ENCODE data around the gene RAF1. TPM values are rescaled to one million over a fixed set of nuclear protein-coding genes. Genes with fewer than 3 reads are reported as not detected.

Gene RAF1
- total and polyA plus RNA-seq, 2 donors (not counting 3 experiments of a cell fraction or from before 2014, with no cell fraction given) = 73.8 to 86.2 TPM

GRCh38 chr3:12561397-12561796 lies 102.5 kb downstream of the RAF1 start:
- Histone ChIP-seq H2AFZ (ENCODE audit: low read depth, low read length) (no peak overlapping the region), H3K4me1 (ENCODE audit: control insufficient read depth, extremely low read depth, insufficient read depth, low read length) (peaks cover 18% of the 10 kb centered on the region), H3K27ac (ENCODE audit: insufficient read depth, low read depth, low read length) (no peak overlapping the region), H3K79me2 (ENCODE audit: control insufficient read depth, insufficient read depth, low read length) (peaks cover 88% of the 10 kb centered on the region), H3K4me2 (ENCODE audit: insufficient read depth, low read length) (no peak overlapping the region), H3K4me3 (replicated peaks in 1 of 3; ENCODE audit: insufficient read depth in 1 of 3, low read depth in 1 of 3, low read length in 3 of 3) (no peak overlapping the region), H3K9ac (replicated peaks; ENCODE audit: extremely low read depth, insufficient read depth, low read length) (no peak overlapping the region), H3K9me1 (replicated peaks; ENCODE audit: control insufficient read depth, extremely low read depth, insufficient read depth, low read length) (peaks cover 3% of the 10 kb centered on the region), H4K20me1 (replicated peaks; ENCODE audit: control insufficient read depth, extremely low read depth, insufficient read depth, low read length) (peaks cover 4% of the 10 kb centered on the region), H3K9me3 (replicated peaks; ENCODE audit: control insufficient read depth, insufficient read depth, low read length) (no peaks in the 10 kb centered on the region), H3K36me3 (ENCODE audit: control insufficient read depth in 2 of 2, extremely low read depth in 1 of 2, insufficient read depth in 2 of 2, low read length in 2 of 2) (no peaks in the 10 kb centered on the region), H3K27me3 (ENCODE audit: control insufficient read depth in 2 of 2, insufficient read depth in 2 of 2, low read length in 2 of 2) (no peaks in the 10 kb centered on the region)
- POLR2A ChIA-PET = no interaction called here
- dilution Hi-C loops (cut with MboI; ENCODE audit: extremely low pct_ligation_motif_present, low sequenced_read_pairs) = no loop called here
- CTCF ChIA-PET = no interaction called here
- BruUV-seq (replicated peaks) = no TSS peak
- no peak for TF ChIP-seq EZH2 (IDR thresholded peaks at IDR 0.05; ENCODE audit: borderline replicate concordance, low read depth, low read length, severe bottlenecking)
- DNase-seq (ENCODE audit: low read depth, low spot score) (no peak), FAIRE-seq (no peak)
- intact Hi-C loops (cut with micrococcal nuclease) = no loop called here

GRCh38 chr3:12560505-12561190 lies 103.3 kb downstream of the RAF1 start:
- Histone ChIP-seq H3K79me2 (ENCODE audit: control insufficient read depth, insufficient read depth, low read length) (peaks cover 81% of the 10 kb centered on the region), H2AFZ (ENCODE audit: low read depth, low read length) (no peak overlapping the region), H3K27me3 (ENCODE audit: control insufficient read depth in 2 of 2, insufficient read depth in 2 of 2, low read length in 2 of 2) (no peaks in the 10 kb centered on the region), H3K4me1 (ENCODE audit: control insufficient read depth, extremely low read depth, insufficient read depth, low read length) (peaks cover 25% of the 10 kb centered on the region), H3K27ac (ENCODE audit: insufficient read depth, low read depth, low read length) (no peak overlapping the region), H3K9me3 (replicated peaks; ENCODE audit: control insufficient read depth, insufficient read depth, low read length) (no peaks in the 10 kb centered on the region), H3K4me2 (ENCODE audit: insufficient read depth, low read length) (no peak overlapping the region), H4K20me1 (replicated peaks; ENCODE audit: control insufficient read depth, extremely low read depth, insufficient read depth, low read length) (peaks cover 4% of the 10 kb centered on the region), H3K36me3 (ENCODE audit: control insufficient read depth in 2 of 2, extremely low read depth in 1 of 2, insufficient read depth in 2 of 2, low read length in 2 of 2) (no peaks in the 10 kb centered on the region), H3K4me3 (replicated peaks in 1 of 3; ENCODE audit: insufficient read depth in 1 of 3, low read depth in 1 of 3, low read length in 3 of 3) (no peak overlapping the region), H3K9me1 (replicated peaks; ENCODE audit: control insufficient read depth, extremely low read depth, insufficient read depth, low read length) (peaks cover 3% of the 10 kb centered on the region), H3K9ac (replicated peaks; ENCODE audit: extremely low read depth, insufficient read depth, low read length) (no peak overlapping the region)
- intact Hi-C loops (cut with micrococcal nuclease) (no loop called here), dilution Hi-C loops (cut with MboI; ENCODE audit: extremely low pct_ligation_motif_present, low sequenced_read_pairs) (no loop called here)
- no peak for DNase-seq (ENCODE audit: low read depth, low spot score)
- TF ChIP-seq, protein P1, sequence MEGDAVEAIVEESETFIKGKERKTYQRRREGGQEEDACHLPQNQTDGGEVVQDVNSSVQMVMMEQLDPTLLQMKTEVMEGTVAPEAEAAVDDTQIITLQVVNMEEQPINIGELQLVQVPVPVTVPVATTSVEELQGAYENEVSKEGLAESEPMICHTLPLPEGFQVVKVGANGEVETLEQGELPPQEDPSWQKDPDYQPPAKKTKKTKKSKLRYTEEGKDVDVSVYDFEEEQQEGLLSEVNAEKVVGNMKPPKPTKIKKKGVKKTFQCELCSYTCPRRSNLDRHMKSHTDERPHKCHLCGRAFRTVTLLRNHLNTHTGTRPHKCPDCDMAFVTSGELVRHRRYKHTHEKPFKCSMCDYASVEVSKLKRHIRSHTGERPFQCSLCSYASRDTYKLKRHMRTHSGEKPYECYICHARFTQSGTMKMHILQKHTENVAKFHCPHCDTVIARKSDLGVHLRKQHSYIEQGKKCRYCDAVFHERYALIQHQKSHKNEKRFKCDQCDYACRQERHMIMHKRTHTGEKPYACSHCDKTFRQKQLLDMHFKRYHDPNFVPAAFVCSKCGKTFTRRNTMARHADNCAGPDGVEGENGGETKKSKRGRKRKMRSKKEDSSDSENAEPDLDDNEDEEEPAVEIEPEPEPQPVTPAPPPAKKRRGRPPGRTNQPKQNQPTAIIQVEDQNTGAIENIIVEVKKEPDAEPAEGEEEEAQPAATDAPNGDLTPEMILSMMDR (IDR thresholded peaks at IDR 0.05; ENCODE audit: extremely low read depth in 1 of 2, insufficient read depth in 1 of 2, low read depth in 1 of 2, low read length in 2 of 2) = no peak
- TF ChIP-seq MYC (IDR thresholded peaks at IDR 0.05; ENCODE audit: low read depth, low read length) (no peak), POLR2A (IDR thresholded peaks at IDR 0.05; ENCODE audit: low read depth, low read length) (no peak), JUN (IDR thresholded peaks at IDR 0.05; ENCODE audit: borderline replicate concordance, insufficient read depth, insufficient read length, low read depth) (no peak), FOS (IDR thresholded peaks at IDR 0.05; ENCODE audit: borderline replicate concordance, insufficient read depth, low read length) (no peak), EZH2 (IDR thresholded peaks at IDR 0.05; ENCODE audit: borderline replicate concordance, low read depth, low read length, severe bottlenecking) (no peak), POLR2AphosphoS5 (IDR thresholded peaks at IDR 0.05; ENCODE audit: insufficient read depth, low read depth, low read length) (no peak), MAX (IDR thresholded peaks at IDR 0.05; ENCODE audit: insufficient read depth, insufficient read length) (no peak), GATA2 (IDR thresholded peaks at IDR 0.05; ENCODE audit: insufficient read depth, insufficient read length, low read depth, low read length) (no peak)
- BruUV-seq (replicated peaks) = no TSS peak
- FAIRE-seq = no peak
- ChIA-PET CTCF (no interaction called here), POLR2A (no interaction called here)

Data from endothelial cell of umbilical vein (primary cell).